ENCODE data around the gene FAP.

- TF ChIP-seq CTCF (IDR thresholded peaks at IDR 0.05) = no peak
- TF ChIP-seq EZH2 (IDR thresholded peaks at IDR 0.05; ENCODE audit: borderline replicate concordance, insufficient read depth, low read depth, low read length, poor library complexity, severe bottlenecking) = no peak
These were observed 65.9 kb downstream of the FAP start for GRCh38 chr2:162177301-162177700.
